Colonic mucosa (tissue), 4 donors: ENCODE results near the gene DEK. TPM values are rescaled to one million over a fixed set of nuclear protein-coding genes. Genes with fewer than 3 reads are reported as not detected.
"Not testable (repeated sequence)": the region's sequence is repeated elsewhere in the genome, so short reads cannot be mapped to it uniquely, and the experiment has no call there.

Experiments used
- DNase-seq: peaks from one replicate; pipeline ENCODE4 v3.0.0-alpha.2; 2020
- H3K27ac ChIP-seq: fragments of 200-600 bp; one replicate; pipeline ENCODE4 v1.8.0; 2021
- H3K27me3 ChIP-seq: fragments of 200-600 bp; one replicate; pipeline ENCODE4 v1.8.0; 2021
- H3K36me3 ChIP-seq: fragments of 200-600 bp; one replicate; pipeline ENCODE4 v1.8.0; 2021
- H3K4me1 ChIP-seq: fragments of 200-600 bp; one replicate; pipeline ENCODE4 v1.8.0; 2021; ENCODE audit warnings: mild to moderate bottlenecking
- H3K4me3 ChIP-seq: fragments of 200-600 bp; one replicate; pipeline ENCODE4 v1.8.0; 2021
- H3K9ac ChIP-seq, 2 donors: one replicate each; pipeline ENCODE4 v1.7.0; 2013; ENCODE audit warnings: control low read depth in 2 of 2, low read depth in 2 of 2, low read length in 2 of 2
- H3K9me3 ChIP-seq: fragments of 200-600 bp; one replicate; pipeline ENCODE4 v1.8.0; 2021
- intact Hi-C: fragments of 100-400 bp; cut with DNase I; formaldehyde crosslinking; loops from one replicate; pipeline ENCODE4 v1.14.1; 2022
- total RNA-seq, 2 donors: library from RNA; stranded (reverse); fragmentation: NEBNext Ultra II Directional in 1 of 2; extraction: Animal tissue kit (Norgen Biotek cat#: 25700) in 1 of 2; gene quantifications; one replicate each; pipeline ENCODE4 v1.2.1, GENCODE V29; 2021
- TF ChIP-seq, protein P1 (sequence below): fragments of 200-600 bp; IDR thresholded peaks from one replicate; pipeline ENCODE4 v1.8.0; 2022; ENCODE audit warnings: antibody characterized with exemption, mild to moderate bottlenecking
- donor health status: healthy.
- donor health status: DM: no; HTN: no; CAD: no.
- donor health status: DM: no; HTN: no; CAD: no.

The DEK gene
- total RNA-seq, 2 donors from 2014 or later, result 113 to 145 TPM

DNA sequence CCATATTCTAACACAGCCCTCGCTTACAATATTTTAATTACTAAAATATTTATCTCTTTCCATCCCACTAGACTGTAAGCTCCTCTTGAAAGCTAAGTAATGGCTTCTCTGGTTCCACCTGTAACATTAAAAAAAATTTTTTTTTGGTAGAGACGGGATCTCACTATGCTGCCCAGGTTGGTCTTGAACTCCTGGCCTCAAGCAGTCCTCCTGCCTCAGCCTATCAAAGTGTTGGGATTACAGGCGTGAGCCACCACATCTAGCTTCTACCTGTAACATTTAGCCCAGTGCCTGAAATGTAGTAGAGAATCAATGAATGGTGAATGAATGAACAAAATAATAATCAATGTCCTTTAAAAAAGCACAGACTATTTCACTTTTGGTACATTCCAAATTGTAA is 28.8 kb downstream of the DEK start:
- TF ChIP-seq, protein P1, sequence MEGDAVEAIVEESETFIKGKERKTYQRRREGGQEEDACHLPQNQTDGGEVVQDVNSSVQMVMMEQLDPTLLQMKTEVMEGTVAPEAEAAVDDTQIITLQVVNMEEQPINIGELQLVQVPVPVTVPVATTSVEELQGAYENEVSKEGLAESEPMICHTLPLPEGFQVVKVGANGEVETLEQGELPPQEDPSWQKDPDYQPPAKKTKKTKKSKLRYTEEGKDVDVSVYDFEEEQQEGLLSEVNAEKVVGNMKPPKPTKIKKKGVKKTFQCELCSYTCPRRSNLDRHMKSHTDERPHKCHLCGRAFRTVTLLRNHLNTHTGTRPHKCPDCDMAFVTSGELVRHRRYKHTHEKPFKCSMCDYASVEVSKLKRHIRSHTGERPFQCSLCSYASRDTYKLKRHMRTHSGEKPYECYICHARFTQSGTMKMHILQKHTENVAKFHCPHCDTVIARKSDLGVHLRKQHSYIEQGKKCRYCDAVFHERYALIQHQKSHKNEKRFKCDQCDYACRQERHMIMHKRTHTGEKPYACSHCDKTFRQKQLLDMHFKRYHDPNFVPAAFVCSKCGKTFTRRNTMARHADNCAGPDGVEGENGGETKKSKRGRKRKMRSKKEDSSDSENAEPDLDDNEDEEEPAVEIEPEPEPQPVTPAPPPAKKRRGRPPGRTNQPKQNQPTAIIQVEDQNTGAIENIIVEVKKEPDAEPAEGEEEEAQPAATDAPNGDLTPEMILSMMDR, result no peak
- H3K4me1 ChIP-seq, result no peaks in the 10 kb centered on the region
- no peak for DNase-seq
- H3K36me3 ChIP-seq, result peaks cover 6% of the 10 kb centered on the region
- no peaks in the 10 kb centered on the region for H3K27me3 ChIP-seq
- no peak overlapping the region for H3K9ac ChIP-seq
- intact Hi-C loops, result no loop called here
- H3K9me3 ChIP-seq, result no peaks in the 10 kb centered on the region
- no peak overlapping the region for H3K27ac ChIP-seq
- no peak overlapping the region for H3K4me3 ChIP-seq

- Histone ChIP-seq H3K9ac (no peak overlapping the region), H3K4me1 (no peaks in the 10 kb centered on the region), H3K9me3 (no peaks in the 10 kb centered on the region), H3K4me3 (no peak overlapping the region), H3K27me3 (no peaks in the 10 kb centered on the region), H3K36me3 (peaks cover 6% of the 10 kb centered on the region), H3K27ac (no peak overlapping the region)
- intact Hi-C loops, result no loop called here
- TF ChIP-seq, protein P1, result no peak
- no peak for DNase-seq
These were observed 29.8 kb downstream of the DEK start for GRCh38 chr6:18234564-18234963.

DNA sequence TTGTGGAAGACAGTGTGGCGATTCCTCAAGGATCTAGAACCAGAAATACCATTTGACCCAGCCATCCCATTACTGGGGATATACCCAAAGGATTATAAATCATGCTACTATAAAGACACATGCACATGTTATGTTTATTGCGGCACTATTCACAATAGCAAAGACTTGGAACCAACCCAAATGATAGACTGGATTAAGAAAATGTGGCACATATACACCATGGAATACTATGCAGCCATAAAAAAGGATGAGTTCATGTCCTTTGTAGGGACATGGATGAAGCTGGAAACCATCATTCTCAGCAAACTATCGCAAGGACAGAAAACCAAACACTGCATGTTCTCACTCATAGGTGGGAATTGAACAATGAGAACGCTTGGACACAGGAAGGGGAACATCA is 30.6 kb downstream of the DEK start:
- H3K9me3 ChIP-seq, H3K27me3 ChIP-seq, H3K27ac ChIP-seq, intact Hi-C loops, H3K9ac ChIP-seq, DNase-seq, H3K4me1 ChIP-seq, H3K4me3 ChIP-seq, H3K36me3 ChIP-seq: not testable (repeated sequence)

GRCh38 chr6:18231856-18232255 is 32.5 kb downstream of the DEK start:
- H3K9ac ChIP-seq, intact Hi-C loops, H3K9me3 ChIP-seq, DNase-seq, H3K27ac ChIP-seq, H3K36me3 ChIP-seq, H3K4me3 ChIP-seq, H3K4me1 ChIP-seq, H3K27me3 ChIP-seq: not testable (repeated sequence)

GRCh38 chr6:18228590-18228989 is 35.7 kb downstream of the DEK start:
- H3K4me3 ChIP-seq, H3K4me1 ChIP-seq, H3K27me3 ChIP-seq, H3K36me3 ChIP-seq, DNase-seq, H3K27ac ChIP-seq, H3K9me3 ChIP-seq, intact Hi-C loops, H3K9ac ChIP-seq: not testable (repeated sequence)

DNA sequence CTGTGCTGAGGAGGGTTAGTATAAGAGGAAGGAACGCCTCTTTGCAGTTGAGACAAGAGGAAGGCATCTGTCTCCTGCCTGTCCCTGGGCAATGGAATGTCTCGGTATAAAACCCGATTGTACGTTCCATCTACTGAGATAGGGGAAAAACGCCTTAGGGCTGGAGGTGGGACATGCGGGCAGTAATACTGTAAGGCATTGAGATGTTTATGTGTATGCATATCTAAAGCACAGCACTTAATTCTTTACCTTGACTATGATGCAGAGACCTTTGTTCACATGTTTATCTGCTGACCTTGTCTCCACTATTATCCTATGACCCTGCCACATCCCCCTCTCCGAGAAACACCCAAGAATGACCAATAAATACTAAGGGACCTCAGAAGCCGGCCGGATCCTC is 37.2 kb downstream of the DEK start:
- DNase-seq, H3K9me3 ChIP-seq, intact Hi-C loops, H3K27ac ChIP-seq, H3K9ac ChIP-seq, H3K4me3 ChIP-seq, H3K27me3 ChIP-seq, H3K4me1 ChIP-seq, H3K36me3 ChIP-seq: not testable (repeated sequence)

DNA sequence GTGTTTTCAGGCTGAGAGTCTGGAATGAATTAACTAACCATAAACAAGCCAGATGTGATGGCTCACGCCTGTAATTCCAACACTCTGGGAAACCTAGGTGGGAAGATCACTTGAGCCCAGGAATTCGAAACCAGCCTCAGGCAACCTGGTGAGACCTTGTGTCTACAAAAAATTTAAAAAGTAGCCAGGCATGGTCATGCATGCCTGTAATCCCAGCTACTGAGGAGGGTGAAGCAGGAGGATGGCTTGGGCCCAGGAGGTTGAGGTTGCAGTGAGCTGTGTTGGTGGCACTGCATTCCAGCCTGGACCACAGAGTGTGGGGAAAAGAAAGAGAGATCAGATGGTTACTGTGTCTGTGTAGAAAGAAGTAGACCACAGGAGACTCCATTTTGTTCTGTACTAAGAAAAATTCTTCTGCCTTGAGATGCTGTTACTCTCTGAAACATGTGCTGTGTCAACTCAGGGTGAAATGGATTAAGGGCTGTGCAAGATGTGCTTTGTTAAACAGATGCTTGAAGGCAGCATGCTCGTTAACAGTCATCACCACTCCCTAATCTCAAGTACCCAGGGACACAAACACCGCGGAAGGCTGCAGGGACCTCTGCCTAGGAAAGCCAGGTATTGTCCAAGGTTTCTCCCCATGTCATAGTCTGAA is 37.8 kb downstream of the DEK start:
- H3K4me3 ChIP-seq, H3K27me3 ChIP-seq, DNase-seq, H3K4me1 ChIP-seq, H3K36me3 ChIP-seq, H3K27ac ChIP-seq, H3K9me3 ChIP-seq, intact Hi-C loops, H3K9ac ChIP-seq: not testable (repeated sequence)

DNA sequence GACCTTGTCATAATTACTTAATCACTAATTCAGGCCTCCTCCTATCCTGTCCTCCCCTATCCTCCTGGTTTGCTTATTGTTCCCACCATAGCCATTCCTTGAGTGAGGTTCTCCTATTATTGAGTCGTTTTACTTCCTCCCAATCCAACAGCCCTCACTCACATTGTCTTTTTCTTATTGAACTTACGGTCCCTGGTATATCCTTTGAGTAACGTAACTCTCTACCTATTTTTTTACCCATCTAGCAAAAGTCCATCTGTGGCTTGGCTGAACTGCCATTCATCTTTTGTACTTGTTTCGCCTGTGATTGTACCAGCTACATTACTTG is 43.1 kb downstream of the DEK start:
- no peaks in the 10 kb centered on the region for H3K9me3 ChIP-seq
- no peak overlapping the region for H3K4me3 ChIP-seq
- no peak for DNase-seq
- no peaks in the 10 kb centered on the region for H3K4me1 ChIP-seq
- H3K36me3 ChIP-seq, result no peaks in the 10 kb centered on the region
- intact Hi-C loops, result no loop called here
- TF ChIP-seq, protein P1, result no peak
- no peaks in the 10 kb centered on the region for H3K27me3 ChIP-seq
- no peak overlapping the region for H3K27ac ChIP-seq
- no peak overlapping the region for H3K9ac ChIP-seq
